NCI-H345 (cell line): ENCODE measurements around the gene AGAP1.

ENCODE experiments used
- DNase-seq: peaks from one replicate; lab custom pipeline; 2025; lab: John Stamatoyannopoulos, UW

AGAP1 gene

GRCh38 chr2:235922839-235923238 is 429.0 kb downstream of the AGAP1 start:
- no peak for DNase-seq

- no peak for DNase-seq
Observed at GRCh38 chr2:235923859-235924674, 430.2 kb downstream of the AGAP1 start.

- no peak for DNase-seq
Observed at GRCh38 chr2:235924675-235925063, 430.8 kb downstream of the AGAP1 start.

- DNase-seq, result no peak
Observed at GRCh38 chr2:235925250-235925919, 431.5 kb downstream of the AGAP1 start.

- DNase-seq, result no peak
Observed at GRCh38 chr2:235926229-235926628, 432.4 kb downstream of the AGAP1 start.

GRCh38 chr2:235928751-235929370 is 435.0 kb downstream of the AGAP1 start:
- DNase-seq, result no peak

- no peak for DNase-seq
Observed at GRCh38 chr2:235930701-235931100, 436.9 kb downstream of the AGAP1 start.

GRCh38 chr2:235931676-235932075 is 437.8 kb downstream of the AGAP1 start:
- DNase-seq, result no peak

GRCh38 chr2:235934059-235934773 is 440.4 kb downstream of the AGAP1 start:
- DNase-seq, result no peak

GRCh38 chr2:235934774-235935484 is 441.1 kb downstream of the AGAP1 start:
- no peak for DNase-seq

- no peak for DNase-seq
Observed at GRCh38 chr2:235935773-235936172, 441.9 kb downstream of the AGAP1 start.

GRCh38 chr2:235936493-235936892 is 442.6 kb downstream of the AGAP1 start:
- DNase-seq, result no peak

- DNase-seq, result no peak
Observed at GRCh38 chr2:235937087-235937486, 443.2 kb downstream of the AGAP1 start.

GRCh38 chr2:235937526-235937925 is 443.7 kb downstream of the AGAP1 start:
- no peak for DNase-seq

GRCh38 chr2:235937936-235938335 is 444.1 kb downstream of the AGAP1 start:
- DNase-seq, result no peak

GRCh38 chr2:235938611-235939010 is 444.8 kb downstream of the AGAP1 start:
- DNase-seq, result no peak

GRCh38 chr2:235939471-235939870 is 445.6 kb downstream of the AGAP1 start:
- no peak for DNase-seq

- no peak for DNase-seq
Observed at GRCh38 chr2:235940330-235940729, 446.5 kb downstream of the AGAP1 start.

GRCh38 chr2:235944591-235944990 is 450.7 kb downstream of the AGAP1 start:
- no peak for DNase-seq

GRCh38 chr2:235945608-235946140 is 451.8 kb downstream of the AGAP1 start:
- DNase-seq, result no peak

GRCh38 chr2:235946590-235946989 is 452.7 kb downstream of the AGAP1 start:
- DNase-seq, result no peak
